H1 (cell line): ENCODE results near the gene CIROP. TPM values are rescaled to one million over a fixed set of nuclear protein-coding genes. Genes with fewer than 3 reads are reported as not detected.

Experiments
- CTCF ChIA-PET: fragments of 300-600 bp; sonication (Branson Sonifier 250); formaldehyde crosslinking; loops from one replicate; lab custom pipeline; 2021; ENCODE audit not compliant: partially characterized antibody; lab: Charles Lee
- POLR2A ChIA-PET: fragments of 300-600 bp; sonication (Branson Sonifier 250); formaldehyde crosslinking; loops from one replicate; lab custom pipeline; 2021; ENCODE audit warnings: inconsistent platforms; ENCODE audit not compliant: partially characterized antibody; lab: Charles Lee
- DNase-seq, 2 experiments: peaks; one replicate each; pipeline versions ENCODE4 v3.0.0 to v3.0.0-alpha.2; 2010 to 2022; ENCODE audit warnings: low spot score in 2 of 2, low read depth in 1 of 2, mixed read lengths in 1 of 2
- FAIRE-seq: peaks from 2 replicates; lab custom pipeline; 2011; peaks lifted over from hg19 to GRCh38; lab: Jason Lieb, UNC
- H2AFZ ChIP-seq: 2 replicates; pipeline ENCODE4 v1.8.1; 2012; ENCODE audit warnings: low read length, inconsistent platforms
- H2AK5ac ChIP-seq: 2 replicates; pipeline ENCODE4 v1.6.1; 2013; ENCODE audit warnings: low read depth, low read length
- H2BK120ac ChIP-seq: replicated peaks from 2 replicates; pipeline ENCODE3; 2013; ENCODE audit warnings: low read depth, low read length, inconsistent platforms
- H2BK12ac ChIP-seq: 2 replicates; pipeline ENCODE4 v1.6.1; 2013; ENCODE audit warnings: low read depth, low read length
- H2BK15ac ChIP-seq: 2 replicates; pipeline ENCODE4 v1.6.1; 2013; ENCODE audit warnings: low read length
- H2BK20ac ChIP-seq: 2 replicates; pipeline ENCODE4 v1.6.1; 2013; ENCODE audit warnings: low read length
- H2BK5ac ChIP-seq: 2 replicates; pipeline ENCODE4 v1.6.1; 2013; ENCODE audit warnings: low read depth, low read length
- H3K14ac ChIP-seq: 2 replicates; pipeline ENCODE4 v1.6.1; 2013; ENCODE audit warnings: inconsistent platforms; ENCODE audit not compliant: insufficient read length
- H3K18ac ChIP-seq: 2 replicates; pipeline ENCODE4 v1.6.1; 2013; ENCODE audit warnings: low read length; ENCODE audit errors: extremely low read depth
- H3K23ac ChIP-seq: 2 replicates; pipeline ENCODE4 v1.6.1; 2013; ENCODE audit warnings: inconsistent platforms; ENCODE audit not compliant: insufficient read length
- H3K23me2 ChIP-seq: 2 replicates; pipeline ENCODE4 v1.6.1; 2013; ENCODE audit warnings: low read depth, low read length
- H3K27ac ChIP-seq: 2 replicates; pipeline ENCODE4 v1.6.1; 2011; ENCODE audit warnings: low read depth, low read length, inconsistent platforms
- H3K27me3 ChIP-seq, 4 experiments: replicated peaks in 1 of 4; 1 replicate in 1 of 4; 2 replicates in 3 of 4; pipeline versions ENCODE4 v1.6.1 to v1.8.1; 2011 to 2013; ENCODE audit warnings: low read length in 3 of 4, mild to moderate bottlenecking in 3 of 4, inconsistent platforms in 2 of 4, mixed read lengths in 2 of 4, moderate library complexity in 1 of 4; ENCODE audit not compliant: control insufficient read depth in 3 of 4, insufficient read depth in 3 of 4; ENCODE audit errors: extremely low read depth in 1 of 4
- H3K36me3 ChIP-seq, 4 experiments: 2 replicates each; pipeline versions ENCODE4 v1.6.1 to v1.8.1; 2011 to 2013; ENCODE audit warnings: mild to moderate bottlenecking in 4 of 4, low read length in 3 of 4, moderate library complexity in 2 of 4, control low read depth in 1 of 4, inconsistent platforms in 1 of 4; ENCODE audit not compliant: insufficient read depth in 4 of 4, control insufficient read depth in 2 of 4
- H3K4ac ChIP-seq: replicated peaks from 2 replicates; pipeline ENCODE3; 2013; ENCODE audit warnings: low read length, low read depth, mixed read lengths, inconsistent platforms; ENCODE audit not compliant: insufficient read length
- H3K4me1 ChIP-seq, 4 experiments: replicated peaks in 1 of 4; 1 replicate in 1 of 4; 2 replicates in 3 of 4; pipeline versions ENCODE4 v1.6.1 to v1.8.1; 2011 to 2013; ENCODE audit warnings: low read length in 3 of 4, inconsistent platforms in 2 of 4, mixed read lengths in 1 of 4; ENCODE audit not compliant: insufficient read depth in 4 of 4, control insufficient read depth in 3 of 4
- H3K4me2 ChIP-seq, 2 experiments: 2 replicates each; pipeline versions ENCODE4 v1.6.1 to v1.8.1; 2011 to 2013; ENCODE audit warnings: low read depth in 2 of 2, low read length in 2 of 2, control low read depth in 1 of 2, inconsistent platforms in 1 of 2, mild to moderate bottlenecking in 1 of 2; ENCODE audit not compliant: insufficient read depth in 1 of 2
- H3K4me3 ChIP-seq, 4 experiments: fragments of 200-600, 300-600 bp in 1 of 4; sonication (generic), shearing (Covaris generic), sonication (Bioruptor Twin) in 1 of 4; 2 replicates each; pipeline versions ENCODE4 v1.5.1 to v1.8.1; 2011 to 2016; ENCODE audit warnings: low read length in 4 of 4, low read depth in 3 of 4, control low read depth in 2 of 4, inconsistent platforms in 2 of 4, mild to moderate bottlenecking in 2 of 4, mixed read lengths in 1 of 4, moderate library complexity in 1 of 4; ENCODE audit not compliant: insufficient read depth in 2 of 4; ENCODE audit errors: extremely low read depth in 1 of 4
- H3K56ac ChIP-seq: replicated peaks from 2 replicates; pipeline ENCODE3; 2013; ENCODE audit warnings: low read depth, mild to moderate bottlenecking, mixed read lengths, low read length, inconsistent platforms; ENCODE audit not compliant: insufficient read length
- H3K79me1 ChIP-seq: 2 replicates; pipeline ENCODE4 v1.6.1; 2013; ENCODE audit warnings: low read depth, low read length, control low read depth
- H3K79me2 ChIP-seq, 2 experiments: 2 replicates each; pipeline versions ENCODE4 v1.6.1 to v1.8.1; 2012 to 2013; ENCODE audit warnings: low read length in 2 of 2, mild to moderate bottlenecking in 2 of 2, inconsistent platforms in 1 of 2; ENCODE audit not compliant: insufficient read depth in 2 of 2, control insufficient read depth in 1 of 2
- H3K9ac ChIP-seq, 4 experiments: replicated peaks in 1 of 4; 1 replicate in 1 of 4; 2 replicates in 3 of 4; pipeline versions ENCODE4 v1.6.1 to v1.8.1; 2011 to 2013; ENCODE audit warnings: low read depth in 3 of 4, low read length in 3 of 4, control low read depth in 2 of 4, mild to moderate bottlenecking in 2 of 4, moderate library complexity in 2 of 4, inconsistent platforms in 1 of 4; ENCODE audit errors: extremely low read depth in 1 of 4
- H3K9me3 ChIP-seq, 2 experiments: 2 replicates each; pipeline versions ENCODE4 v1.6.1 to v1.8.1; 2012 to 2013; ENCODE audit warnings: mild to moderate bottlenecking in 2 of 2, moderate library complexity in 2 of 2, control low read depth in 1 of 2, inconsistent platforms in 1 of 2, low read depth in 1 of 2, low read length in 1 of 2, mixed read lengths in 1 of 2; ENCODE audit not compliant: insufficient read depth in 2 of 2
- H4K20me1 ChIP-seq, 2 experiments: replicated peaks in 1 of 2; 2 replicates each; pipeline versions ENCODE3 to v1.8.1; 2011 to 2013; ENCODE audit warnings: inconsistent platforms in 2 of 2, low read length in 2 of 2, mild to moderate bottlenecking in 1 of 2; ENCODE audit not compliant: insufficient read depth in 2 of 2, control insufficient read depth in 1 of 2
- H4K5ac ChIP-seq: 2 replicates; pipeline ENCODE4 v1.6.1; 2013; ENCODE audit warnings: low read length, low read depth, mixed read lengths, inconsistent platforms; ENCODE audit not compliant: insufficient read length
- H4K8ac ChIP-seq: 2 replicates; pipeline ENCODE4 v1.8.0; 2013; ENCODE audit warnings: mild to moderate bottlenecking, moderate library complexity, low read length, inconsistent platforms; ENCODE audit not compliant: insufficient read depth; ENCODE audit errors: extremely low read depth
- H4K91ac ChIP-seq: replicated peaks from 2 replicates; pipeline ENCODE3; 2013; ENCODE audit warnings: low read length, mixed read lengths, inconsistent platforms; ENCODE audit not compliant: insufficient read length
- CREB1 ChIP-seq: IDR thresholded peaks from 2 replicates; pipeline ENCODE4 v1.6.1; 2012; ENCODE audit warnings: inconsistent platforms
- CTCF ChIP-seq, 3 experiments: IDR thresholded peaks; 1 replicate in 2 of 3; 2 replicates in 1 of 3; pipeline versions ENCODE4 v1.5.1 to v1.6.1; 2011; ENCODE audit warnings: low read length in 3 of 3, mild to moderate bottlenecking in 3 of 3, inconsistent platforms in 2 of 3, low read depth in 1 of 3, moderate library complexity in 1 of 3; ENCODE audit not compliant: insufficient read depth in 1 of 3; ENCODE audit errors: control extremely low read depth in 1 of 3
- HDAC2 ChIP-seq, 2 experiments: fragments of 300-600 bp in 1 of 2; sonication (generic) in 1 of 2; IDR thresholded peaks; 2 replicates each; pipeline ENCODE4 v1.6.1; 2011 to 2012; ENCODE audit warnings: low read depth in 2 of 2, low read length in 2 of 2, mild to moderate bottlenecking in 2 of 2, moderate library complexity in 2 of 2, borderline replicate concordance in 1 of 2, inconsistent platforms in 1 of 2
- RAD21 ChIP-seq, 2 experiments: IDR thresholded peaks in 1 of 2; conservative IDR thresholded peaks in 1 of 2; 2 replicates each; pipeline ENCODE4 v1.6.1; 2011; ENCODE audit warnings: low read depth in 2 of 2, low read length in 2 of 2, improper control_type of control experiment in 1 of 2, inconsistent platforms in 1 of 2, mild to moderate bottlenecking in 1 of 2, moderate library complexity in 1 of 2
- WGBS, 2 experiments: shearing (Covaris generic) in 1 of 2; methylation state at CpG; one replicate each; pipeline versions ENCODE4 v1.1.6 to v1.1.7; 2013 to 2015; ENCODE audit warnings: low lambda C conversion rate in 2 of 2, mixed read lengths in 2 of 2, inconsistent platforms in 1 of 2, low coverage in 1 of 2, missing lambda C conversion rate in 1 of 2; ENCODE audit not compliant: insufficient replicate concordance in 2 of 2, insufficient coverage in 1 of 2, insufficient read length in 1 of 2; ENCODE audit errors: extremely low coverage in 1 of 2, missing lambda C conversion rate in 1 of 2; 5-methylcytosine and 5-hydroxymethylcytosine counted together
- polyA plus RNA-seq, 7 experiments: library from polyadenylated mRNA; depleted of rRNA in 3 of 7; stranded (reverse) in 5 of 7; unstranded in 2 of 7; fragments of >200 nt in 5 of 7; fragments of 200-250 nt in 2 of 7; gene quantifications; 1 replicate in 5 of 7; 2 replicates in 1 of 7; 4 replicates in 1 of 7; pipeline versions ENCODE4 v1.2.1 to v1.2.3, GENCODE V29; 2011 to 2013; ENCODE audit warnings: missing spikeins in 2 of 7, mixed read lengths in 2 of 7
- total RNA-seq: library from RNA; stranded (reverse); fragmentation: NEBNext Ultra II Directional; extraction: Animal tissue kit (Norgen Biotek cat#: 25700); gene quantifications from 2 replicates; pipeline ENCODE4 v1.2.1, GENCODE V29; 2021

The CIROP gene
- total and polyA plus RNA-seq, 2 of the 8 experiments (the other 6 are each of a cell fraction or from before 2014, with no cell fraction given): 0.06 TPM; not detected in 1

- peaks cover 19 to 72% of the 10 kb centered on the region in 2 experiments for H3K79me2 ChIP-seq
- TF ChIP-seq CTCF (IDR thresholded peaks at IDR 0.05; ENCODE audit: control extremely low read depth in 1 of 3, insufficient read depth in 1 of 3, low read depth in 1 of 3, low read length in 3 of 3): peak; percentile 28 to 35 (median 33)
- peak; percentile 9; the same call in 1 of the 2 replicates for TF ChIP-seq CREB1
- 0 out of 4 replicates have a peak, but pooled peaks have one; percentile 4 to 25 for TF ChIP-seq RAD21 (IDR thresholded peaks at IDR 0.05 in 1 of 2, conservative IDR thresholded peaks at IDR 0.05 in 1 of 2; ENCODE audit: low read depth in 2 of 2, low read length in 2 of 2)
- no peak for TF ChIP-seq HDAC2 (IDR thresholded peaks at IDR 0.05; ENCODE audit: borderline replicate concordance in 1 of 2, low read depth in 2 of 2, low read length in 2 of 2)
- peaks cover 12% of the 10 kb centered on the region for H3K79me1 ChIP-seq
- no peak overlapping the region for H4K5ac ChIP-seq
- 8 to 100% methylated on average over 2 to 14 of the region's 14 CpGs for WGBS, 2 experiments
- ChIA-PET CTCF (interaction anchor here (0.6 to 4.2 kb wide), 16 partner anchors 9 to 108 kb away, joined by 3 to 23 read pairs (median 5); no protein-coding TSS in a partner anchor), POLR2A (interaction anchor here (0.6 to 3.2 kb wide), 33 partner anchors 8 to 257 kb away, joined by 3 to 36 read pairs (median 6); partner anchors contain the start of genes AJUBA, CDH24, CEBPE and CIROP)
- H3K36me3 ChIP-seq: peaks cover 33 to 55% (median 41%) of the 10 kb centered on the region in 4 experiments
- H3K4me2 ChIP-seq: peak overlapping the region; percentile 91 to 92
- peak overlapping the region; percentile 100; the same call in 1 of the 2 replicates for H4K8ac ChIP-seq
- no peaks in the 10 kb centered on the region for H3K27me3 ChIP-seq
- peak overlapping the region; percentile 99 for H3K27ac ChIP-seq
- H3K18ac ChIP-seq: no peak overlapping the region
- H3K4ac ChIP-seq: no peak overlapping the region
- peak overlapping the region; percentile 92 to 97 (median 96) for H3K4me3 ChIP-seq
- no peak overlapping the region for H2BK20ac ChIP-seq
- H4K91ac ChIP-seq: no peak overlapping the region
- H2AK5ac ChIP-seq: no peak overlapping the region
- DNase-seq: peak in 1 of 2 experiments; percentile 75
- no peak overlapping the region for H2BK120ac ChIP-seq
- no peak overlapping the region for H3K23ac ChIP-seq
- no peak overlapping the region; the same call in 1 of the 2 replicates for H2BK12ac ChIP-seq
- H3K4me1 ChIP-seq: no peaks in the 10 kb centered on the region; a peak in 3 of 7 replicates
- no peak for FAIRE-seq
- peak overlapping the region in 3 of 4 experiments; percentile 99 to 100 (median 100); a peak in 6 of 7 replicates for H3K9ac ChIP-seq
- H3K56ac ChIP-seq: no peak overlapping the region
- H4K20me1 ChIP-seq: peaks cover 9 to 11% of the 10 kb centered on the region in 2 experiments
- peak overlapping the region; percentile 88; the same call in 1 of the 2 replicates for H2AFZ ChIP-seq
- no peak overlapping the region for H3K14ac ChIP-seq
- peaks cover 5% of the 10 kb centered on the region; the same call in 1 of the 2 replicates for H3K23me2 ChIP-seq
- H2BK15ac ChIP-seq: no peak overlapping the region
- H2BK5ac ChIP-seq: peak overlapping the region; percentile 97; the same call in 1 of the 2 replicates
- no peaks in the 10 kb centered on the region for H3K9me3 ChIP-seq
Observed at GRCh38 chr14:23093991-23094665, 10.7 kb downstream of the CIROP start.
